DMS153 (cell line): ENCODE data around the gene PLCH2.
A peak's percentile ranks its signal among the peaks of the same experiment; 100 is the strongest.

Experiments
- DNase-seq: peaks from one replicate; lab custom pipeline; 2025; lab: John Stamatoyannopoulos, UW

The PLCH2 gene, protein sequence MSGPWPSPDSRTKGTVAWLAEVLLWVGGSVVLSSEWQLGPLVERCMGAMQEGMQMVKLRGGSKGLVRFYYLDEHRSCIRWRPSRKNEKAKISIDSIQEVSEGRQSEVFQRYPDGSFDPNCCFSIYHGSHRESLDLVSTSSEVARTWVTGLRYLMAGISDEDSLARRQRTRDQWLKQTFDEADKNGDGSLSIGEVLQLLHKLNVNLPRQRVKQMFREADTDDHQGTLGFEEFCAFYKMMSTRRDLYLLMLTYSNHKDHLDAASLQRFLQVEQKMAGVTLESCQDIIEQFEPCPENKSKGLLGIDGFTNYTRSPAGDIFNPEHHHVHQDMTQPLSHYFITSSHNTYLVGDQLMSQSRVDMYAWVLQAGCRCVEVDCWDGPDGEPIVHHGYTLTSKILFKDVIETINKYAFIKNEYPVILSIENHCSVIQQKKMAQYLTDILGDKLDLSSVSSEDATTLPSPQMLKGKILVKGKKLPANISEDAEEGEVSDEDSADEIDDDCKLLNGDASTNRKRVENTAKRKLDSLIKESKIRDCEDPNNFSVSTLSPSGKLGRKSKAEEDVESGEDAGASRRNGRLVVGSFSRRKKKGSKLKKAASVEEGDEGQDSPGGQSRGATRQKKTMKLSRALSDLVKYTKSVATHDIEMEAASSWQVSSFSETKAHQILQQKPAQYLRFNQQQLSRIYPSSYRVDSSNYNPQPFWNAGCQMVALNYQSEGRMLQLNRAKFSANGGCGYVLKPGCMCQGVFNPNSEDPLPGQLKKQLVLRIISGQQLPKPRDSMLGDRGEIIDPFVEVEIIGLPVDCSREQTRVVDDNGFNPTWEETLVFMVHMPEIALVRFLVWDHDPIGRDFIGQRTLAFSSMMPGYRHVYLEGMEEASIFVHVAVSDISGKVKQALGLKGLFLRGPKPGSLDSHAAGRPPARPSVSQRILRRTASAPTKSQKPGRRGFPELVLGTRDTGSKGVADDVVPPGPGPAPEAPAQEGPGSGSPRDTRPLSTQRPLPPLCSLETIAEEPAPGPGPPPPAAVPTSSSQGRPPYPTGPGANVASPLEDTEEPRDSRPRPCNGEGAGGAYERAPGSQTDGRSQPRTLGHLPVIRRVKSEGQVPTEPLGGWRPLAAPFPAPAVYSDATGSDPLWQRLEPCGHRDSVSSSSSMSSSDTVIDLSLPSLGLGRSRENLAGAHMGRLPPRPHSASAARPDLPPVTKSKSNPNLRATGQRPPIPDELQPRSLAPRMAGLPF (N-terminal part only)

DNA sequence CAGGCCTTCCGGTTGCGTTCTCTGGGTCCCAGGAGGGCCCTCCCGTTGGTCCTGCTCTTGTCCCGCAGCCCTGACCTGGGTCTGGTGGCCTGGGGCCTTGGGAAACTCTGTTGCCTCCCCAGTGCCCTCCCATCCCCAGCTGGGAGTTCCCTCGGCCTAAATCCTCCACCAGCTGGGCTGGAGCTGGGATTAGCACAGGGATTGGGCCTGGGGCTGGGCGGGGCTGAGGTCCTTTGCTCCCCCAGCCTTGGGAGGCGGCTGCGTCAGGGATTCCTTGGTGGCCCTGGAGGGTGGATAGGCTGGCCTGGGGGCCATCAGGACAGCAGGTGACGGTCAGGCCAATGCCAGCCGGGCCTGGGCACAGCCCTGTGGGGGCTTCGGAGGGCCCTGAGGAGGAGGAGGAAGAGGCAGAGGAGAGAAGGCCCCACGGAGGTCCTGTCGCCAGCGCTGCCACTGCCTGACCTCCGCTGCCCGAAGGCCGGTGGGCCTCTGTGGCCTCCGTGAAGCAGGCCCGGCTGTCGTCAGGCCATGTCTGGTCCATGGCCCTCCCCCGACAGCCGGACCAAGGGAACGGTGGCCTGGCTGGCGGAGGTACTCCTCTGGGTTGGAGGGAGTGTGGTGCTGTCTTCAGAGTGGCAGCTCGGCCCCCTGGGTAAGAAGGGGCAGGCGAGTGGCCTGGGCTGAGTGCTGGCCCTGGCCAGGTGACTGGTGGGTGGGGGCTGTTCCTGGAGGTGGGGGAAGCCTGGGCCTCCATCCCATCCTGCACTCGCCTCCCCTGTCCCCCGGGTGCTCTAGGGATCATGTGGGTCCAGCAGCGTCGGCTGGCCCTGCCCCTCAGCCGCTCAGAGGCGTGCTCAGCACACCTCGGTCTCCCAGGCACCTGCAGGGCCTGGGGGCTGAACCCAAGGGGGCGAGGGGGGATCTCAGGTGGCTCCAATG, at the start of gene PLCH2:
TSS of gene PLCH2 (plus strand) at position 229 of the 939 bp plus-strand sequence. CDS start at position 529, 300 bp downstream.
- no peak for DNase-seq

DNA sequence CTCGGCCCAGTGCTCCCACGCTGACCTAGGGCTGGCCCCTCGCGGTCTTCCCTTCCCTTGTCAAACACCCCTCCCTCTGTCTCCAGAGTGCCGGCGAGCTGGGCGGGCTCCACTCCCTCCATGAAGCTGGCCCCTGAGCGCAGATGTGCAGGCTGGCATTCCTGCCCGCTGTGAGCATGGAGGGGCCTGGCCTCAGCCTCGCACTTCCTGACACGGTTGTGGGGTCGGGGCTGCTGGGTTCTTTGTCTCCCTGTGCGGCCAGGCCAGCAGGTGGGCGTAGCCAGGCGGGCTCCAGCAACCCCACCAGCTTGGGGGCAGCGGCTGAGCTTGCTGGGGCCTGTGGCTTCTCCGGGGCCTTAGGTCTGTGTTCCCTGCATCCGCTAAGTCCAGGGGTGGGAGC, 49.5 kb upstream of the PLCH2 start:
- DNase-seq = no peak

DNA sequence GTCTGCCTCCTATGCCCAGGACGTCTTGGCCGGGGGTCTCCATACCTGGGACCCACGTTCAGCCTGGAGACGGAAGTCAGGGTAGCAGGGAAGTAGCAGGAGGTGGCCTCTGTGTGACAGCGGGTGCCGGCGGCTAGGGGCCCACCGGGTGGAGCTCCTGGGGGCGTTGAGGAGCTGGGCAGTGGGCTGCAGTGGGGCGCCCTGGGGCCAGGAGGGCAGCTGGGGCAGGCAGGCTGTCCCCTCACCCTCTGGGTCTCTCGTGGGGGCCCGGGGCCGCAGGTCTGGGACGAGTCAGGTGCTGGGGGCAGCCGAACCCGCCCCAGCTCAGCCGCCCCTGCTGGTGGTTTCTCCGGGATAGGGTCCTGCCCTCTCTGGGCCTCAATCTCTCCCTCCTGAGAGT, 49.0 kb upstream of the PLCH2 start:
- no peak for DNase-seq

DNA sequence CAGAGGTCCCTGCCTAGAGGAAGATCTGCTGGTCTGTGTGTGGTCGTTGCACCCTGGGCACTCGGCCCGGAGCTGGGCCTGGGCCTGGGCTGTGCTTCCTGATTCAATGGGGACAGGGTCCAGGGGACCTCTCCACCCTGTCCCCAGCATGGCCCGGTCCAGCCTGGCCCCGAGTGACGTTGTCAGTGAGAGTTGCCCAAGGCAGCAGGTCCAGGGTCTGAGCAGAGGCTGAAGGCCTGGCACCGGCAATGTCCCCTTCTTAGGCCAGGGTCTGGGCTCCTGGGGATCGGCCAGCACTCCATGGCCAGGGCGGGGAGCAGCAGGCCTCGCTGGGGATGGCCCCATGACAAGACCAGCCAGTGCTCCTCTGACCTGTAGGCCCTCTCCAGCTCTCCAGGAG, 48.1 kb upstream of the PLCH2 start:
- DNase-seq = no peak

DNA sequence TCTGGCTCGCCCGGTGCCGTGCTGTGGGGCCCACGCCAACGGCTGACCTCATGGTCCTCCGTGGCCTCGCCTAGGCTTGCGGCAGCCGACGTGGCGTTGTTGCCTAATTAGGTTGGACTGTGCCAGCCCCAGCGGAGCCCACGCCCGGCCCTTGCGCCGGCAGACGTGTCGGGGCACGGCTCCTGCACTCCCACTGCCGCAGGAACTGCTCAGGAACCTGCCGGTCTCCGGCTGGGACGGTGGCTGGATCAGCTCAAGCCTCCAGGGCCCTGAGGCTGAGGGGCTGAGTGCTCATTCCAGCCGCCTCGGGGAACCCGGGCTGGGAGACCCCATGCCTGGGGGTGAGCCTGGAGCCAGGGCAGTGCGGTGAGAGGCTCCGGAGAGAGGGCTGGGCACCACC, 47.6 kb upstream of the PLCH2 start:
- DNase-seq = no peak

DNA sequence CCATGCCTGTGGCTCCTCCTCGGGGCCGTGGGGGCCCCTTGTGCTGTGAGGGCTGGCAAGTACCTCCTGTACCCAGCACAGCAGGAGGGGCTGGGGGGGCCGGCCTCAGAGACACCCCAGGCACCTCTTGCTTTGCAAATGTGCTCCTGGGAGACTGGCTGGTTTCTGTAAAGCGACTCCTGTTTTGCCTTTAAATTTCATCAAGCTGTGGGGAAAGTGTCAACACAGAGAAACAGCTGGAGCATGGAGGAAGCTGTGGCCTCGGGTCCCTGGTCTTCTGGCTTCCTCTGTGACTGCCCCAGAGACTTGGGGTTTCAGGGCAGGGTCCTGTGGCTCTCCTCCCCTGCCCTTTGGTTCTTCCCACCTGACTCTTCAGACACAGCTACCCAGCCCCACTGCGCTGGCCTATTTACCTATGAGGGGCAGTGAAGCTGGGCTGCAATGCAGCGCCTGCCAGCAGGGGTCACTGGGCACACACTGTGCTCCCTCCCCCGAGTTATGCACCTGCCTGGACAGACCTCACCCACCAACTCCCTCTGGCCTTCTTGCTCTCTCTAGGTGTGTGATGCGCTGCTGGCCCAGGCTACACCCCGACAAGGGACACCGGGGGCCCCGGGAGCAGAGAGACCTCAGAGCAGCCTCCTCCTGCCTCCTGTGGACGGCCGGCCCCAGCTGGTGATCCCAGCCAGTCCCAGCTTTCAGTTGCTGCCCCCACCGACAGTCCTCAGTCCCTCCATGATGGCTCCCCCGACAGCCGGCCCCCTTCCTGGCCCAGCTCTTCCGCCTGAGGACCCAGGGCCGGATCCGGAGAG, 46.1 kb upstream of the PLCH2 start:
- no peak for DNase-seq

DNA sequence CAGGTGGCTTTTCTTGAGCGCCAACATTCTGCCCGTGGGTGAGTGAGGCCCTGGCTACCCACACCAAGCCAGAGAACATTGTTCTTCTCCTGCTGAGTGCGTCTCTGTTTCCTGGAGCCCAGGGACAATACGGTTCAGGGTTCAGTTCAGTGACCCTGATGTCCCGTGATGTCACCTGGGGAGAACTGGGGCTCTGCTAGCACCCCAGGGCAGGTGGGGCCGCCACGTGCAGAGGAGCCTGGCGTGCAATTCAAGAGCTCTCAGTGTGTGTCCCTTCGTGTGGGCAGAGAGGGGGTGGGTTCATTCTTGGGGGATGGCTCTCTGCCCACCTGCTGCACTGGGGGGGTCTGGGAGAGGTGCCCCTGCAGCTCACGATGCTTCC, 45.5 kb upstream of the PLCH2 start:
- DNase-seq = no peak

DNA sequence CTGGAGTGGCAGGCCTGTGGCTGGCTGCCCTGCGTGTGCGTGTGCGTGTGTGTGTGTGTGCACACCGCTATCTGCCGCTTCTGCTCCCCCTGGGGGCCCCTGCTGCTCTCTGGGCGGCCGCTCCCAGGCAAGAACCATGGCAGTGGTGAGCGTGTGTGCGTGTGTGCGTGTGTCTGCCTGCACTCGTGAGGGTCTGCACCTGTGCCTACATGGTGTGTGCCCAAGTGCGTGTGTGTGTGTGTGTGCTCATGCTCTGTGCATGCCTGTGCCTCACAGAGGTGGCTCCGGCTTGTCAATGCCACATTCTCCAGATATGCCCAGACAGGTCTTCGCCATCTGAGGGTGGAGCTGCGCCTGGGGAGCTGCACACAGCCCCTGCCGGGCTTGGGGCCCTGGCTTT, 45.0 kb upstream of the PLCH2 start:
- DNase-seq = no peak

DNA sequence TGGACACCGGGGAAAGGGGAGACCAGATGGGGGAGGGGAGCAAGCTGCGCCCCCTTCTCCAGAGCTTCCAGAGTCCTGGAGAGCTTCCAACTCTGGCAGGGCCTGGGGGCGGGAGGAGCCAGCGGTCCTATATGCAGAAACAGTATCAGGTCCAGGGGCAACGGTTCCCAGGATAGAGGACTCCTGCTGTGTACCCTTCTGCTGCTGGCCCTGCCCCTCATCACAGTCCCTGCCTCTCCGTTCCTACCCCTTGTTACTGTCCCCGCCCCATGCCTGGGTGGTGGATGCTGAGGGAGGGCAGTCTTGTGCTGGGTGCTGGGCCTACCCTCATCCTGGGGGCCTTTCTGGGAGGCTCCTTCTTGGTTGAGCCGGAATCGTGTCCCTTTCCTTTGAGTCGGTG, 44.6 kb upstream of the PLCH2 start:
- no peak for DNase-seq

DNA sequence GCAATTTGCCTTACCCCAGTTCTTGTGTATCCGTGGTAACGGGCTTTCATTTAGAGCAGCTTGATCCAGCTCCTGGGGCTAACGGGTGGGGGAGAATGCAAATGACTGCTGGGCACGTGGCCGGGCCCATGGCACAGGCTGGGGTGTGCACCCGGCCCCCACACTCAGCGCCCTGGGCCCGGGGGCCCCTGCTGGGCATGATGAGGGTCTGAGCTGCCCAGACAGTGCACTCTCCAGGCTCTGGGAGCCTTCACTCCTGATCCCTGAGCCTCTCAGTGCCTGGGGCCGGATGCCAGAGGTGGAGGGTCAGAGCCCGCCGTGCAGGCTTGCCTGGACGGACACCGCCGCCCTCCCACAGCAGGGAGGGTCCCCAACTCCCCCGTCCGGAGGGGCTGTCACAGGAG, 43.6 kb upstream of the PLCH2 start:
- no peak for DNase-seq

DNA sequence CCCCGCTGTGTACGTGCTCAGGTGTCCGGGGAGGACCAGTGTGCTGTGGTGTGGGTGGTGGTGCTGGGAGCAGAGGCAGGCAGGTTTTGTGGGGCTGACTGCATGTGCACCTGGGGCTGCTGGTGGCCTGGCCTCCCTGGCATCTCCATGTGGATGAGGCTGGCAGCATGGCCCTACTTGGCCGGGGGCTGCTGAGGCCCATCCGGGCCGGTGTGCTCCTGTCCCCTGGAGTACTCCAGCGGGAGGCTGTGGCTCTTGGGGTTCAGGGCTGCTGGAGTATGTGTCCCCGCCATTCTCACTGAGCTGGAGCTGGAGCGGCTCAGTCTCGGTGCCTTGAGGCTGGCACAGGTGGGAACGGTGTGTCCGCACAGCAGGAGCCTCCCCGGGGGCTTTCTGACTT, 42.9 kb upstream of the PLCH2 start:
- no peak for DNase-seq

DNA sequence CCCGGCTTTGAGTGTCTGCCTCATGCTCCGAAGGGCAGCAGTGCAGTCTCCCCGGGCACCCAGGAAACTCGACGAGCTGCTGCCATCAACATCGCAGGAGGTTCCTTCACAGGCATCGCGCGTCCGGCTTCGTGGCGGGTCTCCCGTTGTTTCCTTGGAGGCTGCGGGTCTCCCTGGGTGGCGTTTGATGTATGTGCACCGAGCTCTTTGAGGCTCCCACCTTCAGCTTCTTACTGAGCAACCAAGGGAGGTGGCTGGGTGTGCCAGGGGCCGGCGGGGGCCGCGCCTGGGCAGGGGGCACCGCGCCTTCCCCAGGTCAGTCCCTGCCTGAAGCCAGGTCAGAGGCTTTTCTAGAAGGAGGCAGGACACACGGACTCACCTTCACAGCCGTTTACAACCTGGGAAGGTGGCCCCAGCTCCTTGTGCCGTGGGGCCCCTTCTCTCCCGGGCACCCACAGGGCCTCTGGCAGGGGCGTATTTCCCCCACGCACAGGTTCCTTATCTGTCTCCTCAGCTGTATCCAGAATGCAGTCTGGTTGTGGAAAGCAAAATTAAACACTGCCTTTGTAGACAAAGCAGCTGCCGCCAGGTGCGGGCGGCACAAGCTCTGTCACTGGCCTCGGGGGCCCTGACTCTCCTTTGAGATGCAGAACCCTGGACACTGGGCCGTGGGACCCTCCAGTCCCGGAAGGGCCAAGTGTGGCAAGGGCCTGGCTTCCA, 42.0 kb upstream of the PLCH2 start:
- DNase-seq = no peak

DNA sequence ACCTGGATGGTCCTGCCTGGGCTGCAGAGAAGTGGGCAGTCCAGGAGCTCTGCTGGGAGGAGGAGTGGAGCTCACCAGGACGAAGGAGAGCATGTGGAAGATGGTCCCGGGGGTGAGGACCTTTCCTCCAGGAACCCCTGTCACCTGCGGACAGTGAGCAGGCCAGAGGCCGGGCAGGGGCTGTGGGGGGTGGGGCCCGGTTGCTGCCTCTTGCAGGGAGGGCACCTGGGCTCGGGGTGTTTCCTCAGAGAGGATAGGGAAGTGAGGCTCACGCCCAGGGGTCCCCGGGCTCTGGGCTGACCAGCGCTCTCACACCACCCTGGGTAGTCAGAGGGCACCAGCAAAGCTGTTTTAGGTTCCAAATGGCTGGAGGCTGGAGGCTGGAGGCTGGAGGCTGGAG, 41.0 kb upstream of the PLCH2 start:
- no peak for DNase-seq

DNA sequence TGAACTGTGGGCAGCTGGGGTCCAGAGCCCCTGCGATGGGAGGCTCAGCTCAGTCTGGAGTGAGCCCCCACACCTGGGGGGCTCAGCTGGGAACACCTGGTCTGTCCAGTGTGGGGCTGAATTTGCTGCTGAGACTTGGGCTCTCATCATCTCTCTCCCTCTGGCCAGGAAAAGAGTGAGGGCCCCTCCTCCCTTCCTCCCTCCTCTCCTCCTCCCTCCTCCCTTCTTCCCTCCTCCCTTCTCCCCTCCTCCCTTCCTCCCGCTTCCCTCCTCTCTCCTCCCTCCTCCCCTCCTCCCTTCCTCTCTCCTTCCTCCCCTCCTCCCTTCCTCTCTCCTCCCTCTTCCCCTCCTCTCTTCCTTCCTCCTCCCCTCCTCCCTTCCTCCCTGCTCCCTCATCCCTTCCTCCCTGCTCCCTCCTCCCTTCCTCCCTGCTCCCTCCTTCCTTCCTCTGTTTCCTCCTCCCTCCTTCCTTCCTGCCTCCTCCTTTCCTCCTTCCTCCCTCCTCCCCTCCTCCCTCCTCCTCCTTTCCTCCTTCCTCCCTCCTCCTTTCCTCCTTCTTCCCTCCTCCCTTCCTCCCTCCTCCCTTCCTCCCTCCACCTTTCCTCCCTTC, 40.2 kb upstream of the PLCH2 start:
- DNase-seq = no peak

DNA sequence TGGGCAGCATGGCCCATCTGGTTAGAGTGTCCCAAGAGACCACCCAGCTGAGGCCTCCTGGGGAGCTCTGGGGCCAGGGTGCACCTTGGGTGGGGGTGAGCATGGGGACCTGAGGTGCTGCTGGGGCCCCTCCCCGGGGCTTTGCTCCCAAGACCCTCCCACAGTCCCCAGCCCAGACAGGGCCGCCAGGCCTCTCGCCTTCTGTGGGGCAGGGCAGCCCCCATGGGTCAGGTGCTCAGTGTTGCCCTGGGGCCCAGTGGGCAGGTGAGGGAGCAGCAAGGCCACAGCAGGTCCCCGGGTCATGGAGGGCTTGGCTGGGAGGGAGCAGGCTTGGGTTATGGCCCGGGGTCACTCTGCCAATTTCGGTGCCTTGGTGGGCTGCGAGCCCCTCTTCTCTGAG, 39.2 kb upstream of the PLCH2 start:
- DNase-seq = no peak

DNA sequence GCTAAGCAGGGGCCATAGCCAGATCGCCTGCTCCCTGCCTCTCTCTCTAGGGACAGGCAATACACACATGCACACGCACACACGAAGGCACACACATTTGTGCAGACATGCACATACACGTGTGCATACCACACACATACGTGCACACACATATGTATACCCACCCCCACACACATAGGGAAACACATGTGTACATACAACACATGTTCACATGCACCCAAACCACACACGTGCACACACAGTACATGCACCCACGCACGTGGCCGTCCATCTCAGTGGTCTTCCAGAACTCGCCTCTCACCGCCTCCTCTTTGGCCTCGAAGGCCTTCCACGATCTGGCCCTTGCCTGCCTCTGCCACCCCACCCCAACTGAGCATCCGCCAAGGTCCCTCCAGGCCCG, 38.5 kb upstream of the PLCH2 start:
- no peak for DNase-seq

DNA sequence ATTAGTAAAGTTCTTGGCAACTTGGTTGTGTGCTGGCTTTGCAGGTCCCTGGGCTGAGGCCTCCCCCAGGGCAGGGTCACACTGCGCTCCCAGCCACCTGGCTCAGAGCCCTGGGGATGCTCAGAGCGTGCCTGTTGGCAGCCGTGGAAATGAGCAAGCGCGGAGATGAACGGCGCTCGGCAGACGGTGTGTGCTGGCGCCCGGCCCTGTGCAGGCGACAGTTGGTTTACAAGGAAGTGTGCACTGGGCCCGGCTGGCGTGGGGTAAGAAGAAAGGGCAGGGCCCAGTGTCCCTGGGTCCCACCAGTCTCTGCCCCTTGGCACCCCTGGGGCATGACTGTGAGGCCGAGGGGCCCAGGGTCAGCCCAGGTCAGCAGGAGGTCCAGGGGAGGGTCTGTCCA, 38.1 kb upstream of the PLCH2 start:
- DNase-seq = peak; percentile 60

DNA sequence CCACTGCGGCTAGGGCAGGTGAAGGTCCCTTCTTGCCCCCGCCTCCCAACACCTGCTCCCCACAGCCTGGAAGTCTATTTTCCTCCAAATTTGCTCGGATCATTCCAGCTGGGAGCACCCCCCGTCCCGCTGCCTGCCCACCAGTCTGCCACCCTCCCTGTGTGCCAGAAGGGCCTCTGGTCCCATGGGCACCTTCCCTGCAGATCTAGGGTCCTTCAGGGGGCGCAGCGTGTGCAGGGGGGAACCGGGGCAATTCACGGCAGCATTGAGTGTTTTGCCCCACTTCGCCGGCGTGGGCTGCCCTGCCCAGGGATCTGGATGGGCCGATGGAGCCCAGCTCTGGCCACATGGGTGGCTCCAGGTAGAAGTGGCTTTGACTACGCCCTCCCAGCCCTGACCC, 37.4 kb upstream of the PLCH2 start:
- no peak for DNase-seq

DNA sequence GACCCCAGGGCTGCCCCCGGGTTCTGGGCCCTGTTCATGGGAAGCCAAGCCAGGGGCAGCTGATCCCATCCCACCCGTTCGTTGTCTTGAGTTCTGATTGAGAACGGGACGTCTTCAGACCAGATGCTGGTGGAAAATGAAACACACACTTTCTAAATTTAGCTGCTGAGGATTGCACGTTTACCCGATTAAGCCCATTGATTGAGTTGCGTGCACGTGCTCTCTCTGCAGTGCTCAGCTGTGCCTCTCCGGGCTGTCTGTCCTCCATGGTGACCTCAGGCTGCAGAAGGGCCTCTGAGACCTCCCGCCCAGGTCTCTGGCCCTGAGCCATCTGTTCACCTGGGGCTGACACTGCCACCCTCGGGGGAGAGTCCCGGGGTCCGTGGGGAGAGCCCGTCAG, 36.7 kb upstream of the PLCH2 start:
- DNase-seq = no peak
